Spleen (tissue), 7 donors: ENCODE measurements around the gene CTNNA1.

Experiments used
- CTCF ChIP-seq, 11 experiments: fragments of 200-600 bp in 7 of 11; fragments of 450-650 bp in 4 of 11; sonication (generic) in 4 of 11; IDR thresholded peaks in 8 of 11; conservative IDR thresholded peaks in 3 of 11; 1 replicate in 7 of 11; 2 replicates in 4 of 11; pipeline versions ENCODE4 v1.4.0 to v1.8.0; 2016 to 2021; ENCODE audit warnings: antibody characterized with exemption in 11 of 11, inconsistent platforms in 4 of 11, mild to moderate bottlenecking in 1 of 11
- POLR2AphosphoS5 ChIP-seq, 3 donors: sonication (generic); formaldehyde crosslinking; IDR thresholded peaks; one replicate each; pipeline ENCODE4 v1.5.1; 2017; ENCODE audit warnings: antibody characterized with exemption in 3 of 3
- donor health status: DM: no; HTN: no; CAD: no; lungs with moderate emphysema.
- donor health status: DM: no; HTN: no; CAD: no.
- donor health status: DM: no; HTN: no; CAD: no.

- TF ChIP-seq CTCF (IDR thresholded peaks at IDR 0.05 in 8 of 11, conservative IDR thresholded peaks at IDR 0.05 in 3 of 11) (no peak), POLR2AphosphoS5 (IDR thresholded peaks at IDR 0.05) (no peak)
These were observed 167.0 kb downstream of the CTNNA1 start for GRCh38 chr5:138920181-138920580.
